CD4-positive, alpha-beta T cell treated with Interferon gamma for 1 hour (primary cell): ENCODE results near the gene CTSD.

Experiments
- DNase-seq: peaks from one replicate; pipeline ENCODE4 v3.0.0-alpha.2; 2020

The CTSD gene

DNA sequence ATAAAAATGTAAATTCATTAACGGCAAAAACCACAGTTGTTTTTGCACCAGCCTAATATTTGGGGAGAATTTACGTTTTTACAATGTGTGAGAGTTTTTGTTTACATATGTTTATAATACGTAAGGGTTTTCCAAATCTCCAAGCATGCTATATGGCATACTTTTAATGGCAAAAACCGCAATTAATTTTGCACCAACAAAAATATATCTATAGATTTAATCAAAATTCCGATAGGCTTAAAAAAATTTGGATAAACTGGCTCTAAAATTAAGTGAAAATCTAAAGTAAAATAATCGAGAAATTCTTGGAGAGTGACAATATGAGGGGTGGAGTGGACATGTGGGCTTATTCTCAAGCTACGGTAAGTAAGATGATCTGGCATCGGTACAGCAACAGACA, 43.9 kb downstream of the CTSD start:
- DNase-seq = no peak

GRCh38 chr11:1718326-1718725, 45.4 kb downstream of the CTSD start:
- no peak for DNase-seq

GRCh38 chr11:1717745-1718144, 46.0 kb downstream of the CTSD start:
- DNase-seq = no peak

DNA sequence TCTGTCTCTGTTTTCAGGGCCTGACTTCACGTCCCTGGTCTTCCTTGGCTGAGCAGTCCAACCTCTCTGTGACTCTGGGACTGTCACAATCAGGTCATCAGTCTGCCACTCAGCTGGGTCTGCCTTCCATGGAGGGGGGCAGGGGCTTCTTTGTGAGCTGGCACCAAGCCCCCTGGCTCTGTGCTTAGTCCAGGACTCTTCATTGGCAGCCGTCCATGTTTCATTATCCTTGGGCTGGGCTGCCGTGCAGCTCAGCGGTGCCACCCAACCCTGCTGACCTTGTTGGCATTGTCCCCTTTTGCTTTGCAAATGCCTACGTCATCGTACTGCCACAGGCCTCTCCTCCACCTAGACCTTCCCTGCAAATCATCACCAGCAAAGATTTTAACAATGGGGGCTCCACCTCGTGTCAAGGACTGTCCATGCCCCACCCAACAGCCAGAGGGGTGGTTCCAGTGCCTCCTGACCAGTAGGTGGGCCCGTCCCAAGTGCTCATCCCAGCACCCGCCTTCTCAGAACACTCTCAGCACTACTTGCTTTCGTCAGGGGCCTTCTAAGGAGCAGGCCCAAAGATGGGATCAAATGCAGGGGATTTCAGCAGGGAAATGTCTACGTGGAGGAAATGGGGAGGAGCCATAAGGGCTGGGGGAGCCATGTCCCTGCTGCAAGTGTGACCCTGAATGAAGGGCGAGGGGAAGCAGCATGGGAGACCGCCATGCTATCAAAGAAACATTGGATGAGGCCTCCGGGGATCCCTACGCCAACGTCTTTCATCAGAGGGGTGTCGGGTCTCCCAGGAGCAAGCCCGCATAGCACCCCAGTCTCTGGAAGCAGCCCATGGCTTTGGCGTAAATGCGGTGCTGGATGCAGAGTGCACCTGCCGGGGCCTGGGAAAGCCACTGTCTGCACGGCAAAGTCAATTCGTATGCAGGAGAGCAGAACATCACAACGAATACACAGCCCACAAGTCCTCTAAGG, 48.5 kb downstream of the CTSD start:
- no peak for DNase-seq

- DNase-seq = no peak
These were observed 55.0 kb downstream of the CTSD start for GRCh38 chr11:1708716-1709115.

- no peak for DNase-seq
These were observed 56.0 kb downstream of the CTSD start for GRCh38 chr11:1707751-1708150.

DNA sequence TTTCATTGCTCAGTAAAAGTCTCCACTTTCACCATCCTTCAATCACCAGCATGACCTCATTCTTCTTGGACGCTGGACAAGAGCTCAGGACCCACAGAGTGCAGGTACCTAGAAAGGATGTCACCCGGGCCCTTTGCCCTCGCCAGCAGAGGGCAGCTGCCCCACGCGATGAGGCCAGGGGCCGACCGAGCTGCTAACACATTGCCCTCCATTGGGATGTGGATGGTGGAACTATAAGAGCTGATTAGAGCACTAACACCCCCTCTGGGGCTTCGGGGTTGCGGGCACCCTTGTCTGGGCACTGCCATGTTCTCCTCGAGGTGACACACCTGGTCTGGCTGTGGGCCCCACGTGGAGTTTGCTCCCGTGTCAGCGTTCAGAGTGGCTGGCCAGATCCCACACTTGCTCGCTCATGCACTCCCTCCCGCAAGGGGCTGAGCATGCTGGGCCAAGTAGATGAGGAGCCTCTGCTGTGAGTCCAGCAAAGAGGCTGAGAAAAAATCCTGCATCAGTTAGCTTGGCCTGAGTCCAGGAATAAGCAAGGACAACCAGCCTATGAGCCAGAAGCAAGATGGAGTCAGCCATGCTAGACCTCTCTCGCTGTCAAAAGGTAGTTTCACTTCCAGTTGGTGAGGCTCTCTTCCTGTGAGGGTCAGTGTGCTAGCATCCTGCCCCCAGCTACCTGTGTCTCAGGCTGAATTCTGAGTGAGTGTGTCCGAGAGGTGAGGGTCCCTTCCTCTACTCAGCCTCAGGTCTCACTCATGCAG, 56.9 kb downstream of the CTSD start:
- DNase-seq = no peak

- DNase-seq = no peak
These were observed 58.3 kb downstream of the CTSD start for GRCh38 chr11:1705126-1706052.

DNA sequence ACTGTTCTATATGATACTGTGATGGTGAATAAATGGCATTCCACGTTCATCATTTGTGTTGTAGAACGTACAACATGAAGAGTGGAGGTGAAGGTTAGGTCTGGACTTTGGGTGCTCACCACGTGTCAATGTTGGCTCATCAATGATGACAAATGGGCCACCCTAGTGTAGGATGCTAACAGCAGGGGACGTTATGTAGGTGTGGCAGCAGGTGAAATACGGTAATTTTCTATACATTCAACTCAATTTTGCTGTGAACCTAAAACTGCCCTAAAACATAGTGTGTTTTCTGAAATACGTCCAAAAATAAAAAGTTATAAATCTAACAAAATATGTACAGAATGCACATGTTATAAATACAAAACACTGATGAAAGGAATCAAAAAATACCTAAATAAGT, 60.6 kb downstream of the CTSD start:
- no peak for DNase-seq
